Caco-2 (cell line): ENCODE results near the gene SLX4IP. TPM values are rescaled to one million over a fixed set of nuclear protein-coding genes. Genes with fewer than 3 reads are reported as not detected.
A peak's percentile ranks its signal among the peaks of the same experiment; 100 is the strongest.

ENCODE experiments used
- BruUV-seq: library from RNA; stranded (reverse); fragments of 400-500 nt; replicated peaks from 2 replicates; lab custom pipeline; 2021; lab: Mats Ljungman, UMichigan
- CTCF ChIA-PET: fragments of 300-600 bp; sonication (Branson Sonifier 250); formaldehyde crosslinking; loops from one replicate; lab custom pipeline; 2022; ENCODE audit warnings: antibody characterized with exemption; lab: Charles Lee
- POLR2A ChIA-PET: fragments of 300-600 bp; sonication (Branson Sonifier 250); formaldehyde crosslinking; loops from one replicate; lab custom pipeline; 2022; ENCODE audit warnings: antibody characterized with exemption; lab: Charles Lee
- DNase-seq, 2 experiments: peaks; one replicate each; pipeline versions ENCODE4 v3.0.0 to v3.0.0-alpha.2; 2020 to 2022
- H3K27me3 ChIP-seq: replicated peaks from 2 replicates; pipeline ENCODE4 v1.6.0; 2011; ENCODE audit warnings: low read length; ENCODE audit not compliant: control insufficient read depth, insufficient read depth
- H3K36me3 ChIP-seq: 2 replicates; pipeline ENCODE4 v1.5.1; 2011; ENCODE audit warnings: low read length; ENCODE audit not compliant: control insufficient read depth, insufficient read depth
- H3K4me1 ChIP-seq: fragments of 250-450 bp; sonication (Bioruptor Pico); 2 replicates; pipeline ENCODE4 v1.5.1; 2020; ENCODE audit warnings: mild to moderate bottlenecking
- H3K4me3 ChIP-seq: 2 replicates; pipeline ENCODE4 v1.5.1; 2011; ENCODE audit warnings: low read depth, mild to moderate bottlenecking, control low read depth, low read length
- H3K9me3 ChIP-seq: fragments of 250-450 bp; sonication (Bioruptor Pico); 2 replicates; pipeline ENCODE4 v1.5.1; 2020; ENCODE audit warnings: mild to moderate bottlenecking, moderate library complexity
- H3K27ac Mint-ChIP-seq: one replicate; pipeline ENCODE4 v1.8.0; 2022; ENCODE audit warnings: mixed read lengths; ENCODE audit not compliant: unreplicated experiment
- H3K27me3 Mint-ChIP-seq: one replicate; pipeline ENCODE4 v1.8.0; 2022; ENCODE audit warnings: mixed read lengths; ENCODE audit not compliant: insufficient read depth, unreplicated experiment
- H3K36me3 Mint-ChIP-seq: one replicate; pipeline ENCODE4 v1.8.0; 2022; ENCODE audit warnings: mild to moderate bottlenecking, mixed read lengths; ENCODE audit not compliant: insufficient read depth, unreplicated experiment
- H3K4me1 Mint-ChIP-seq: one replicate; pipeline ENCODE4 v1.8.0; 2022; ENCODE audit warnings: low read depth, mixed read lengths; ENCODE audit not compliant: unreplicated experiment
- H3K4me3 Mint-ChIP-seq: one replicate; pipeline ENCODE4 v1.8.0; 2022; ENCODE audit warnings: mild to moderate bottlenecking, moderate library complexity, mixed read lengths; ENCODE audit not compliant: unreplicated experiment
- H3K9me3 Mint-ChIP-seq: one replicate; pipeline ENCODE4 v1.8.0; 2022; ENCODE audit warnings: mixed read lengths; ENCODE audit not compliant: unreplicated experiment
- intact Hi-C: fragments of 100-400 bp; cut with micrococcal nuclease; formaldehyde crosslinking; loops from one replicate; pipeline ENCODE4 v1.10.0; 2022; ENCODE audit not compliant: unreplicated experiment
- total RNA-seq: library from RNA; stranded (reverse); gene quantifications from 2 replicates; pipeline ENCODE4 v1.2.3, GENCODE V29; 2022
- TF ChIP-seq, protein P1 (sequence below), 2 experiments: fragments of 200-600 bp in 1 of 2; IDR thresholded peaks; 1 replicate in 1 of 2; 2 replicates in 1 of 2; pipeline versions ENCODE4 v1.5.1 to v1.8.0; 2011 to 2022; ENCODE audit warnings: antibody characterized with exemption in 1 of 2, control low read depth in 1 of 2, inconsistent platforms in 1 of 2, low read depth in 1 of 2, low read length in 1 of 2, mild to moderate bottlenecking in 1 of 2, moderate library complexity in 1 of 2; ENCODE audit not compliant: insufficient read depth in 1 of 2, severe bottlenecking in 1 of 2, unreplicated experiment in 1 of 2

The SLX4IP gene
- total RNA-seq, 1 experiment from 2014 or later: 8.5 TPM

DNA sequence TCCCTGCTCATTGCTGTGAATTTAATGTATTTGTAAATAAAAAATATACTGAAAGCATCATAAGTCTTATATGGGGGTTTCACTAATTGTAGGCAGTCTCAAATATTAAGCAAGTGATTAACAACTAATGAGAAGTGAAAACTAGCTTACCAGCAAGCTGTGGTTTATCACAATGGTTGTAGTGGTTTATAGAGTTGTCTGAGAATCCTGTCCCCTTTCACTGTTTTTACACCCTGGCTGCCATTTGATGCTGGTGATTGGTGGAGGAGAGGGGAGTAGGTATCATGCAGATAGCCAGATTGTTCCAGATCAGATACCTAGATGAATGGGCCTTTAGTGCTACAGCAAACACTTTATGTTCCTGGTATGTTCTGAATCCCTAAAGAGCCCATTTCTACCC is 7.1 kb upstream of the SLX4IP start:
- H3K4me1 Mint-ChIP-seq: peaks cover 22% of the 10 kb centered on the region
- H3K9me3 Mint-ChIP-seq: no peaks in the 10 kb centered on the region
- BruUV-seq: no TSS peak
- ChIA-PET CTCF (interaction anchor here (0.6 kb wide), 1 partner anchor 14 kb away, joined by 3 read pairs; no protein-coding TSS in a partner anchor), POLR2A (no interaction called here)
- Histone ChIP-seq H3K4me1 (peaks cover 17% of the 10 kb centered on the region), H3K36me3 (no peaks in the 10 kb centered on the region), H3K27me3 (no peaks in the 10 kb centered on the region), H3K9me3 (no peaks in the 10 kb centered on the region), H3K4me3 (no peak overlapping the region)
- no peak overlapping the region for H3K4me3 Mint-ChIP-seq
- intact Hi-C loops: loop anchor here (5.0 kb wide), 3 partner anchors 111 to 811 kb away; no protein-coding TSS in a partner anchor
- H3K27ac Mint-ChIP-seq: no peak overlapping the region
- peaks cover 25% of the 10 kb centered on the region for H3K36me3 Mint-ChIP-seq
- no peaks in the 10 kb centered on the region for H3K27me3 Mint-ChIP-seq
- DNase-seq: no peak
- TF ChIP-seq, protein P1, sequence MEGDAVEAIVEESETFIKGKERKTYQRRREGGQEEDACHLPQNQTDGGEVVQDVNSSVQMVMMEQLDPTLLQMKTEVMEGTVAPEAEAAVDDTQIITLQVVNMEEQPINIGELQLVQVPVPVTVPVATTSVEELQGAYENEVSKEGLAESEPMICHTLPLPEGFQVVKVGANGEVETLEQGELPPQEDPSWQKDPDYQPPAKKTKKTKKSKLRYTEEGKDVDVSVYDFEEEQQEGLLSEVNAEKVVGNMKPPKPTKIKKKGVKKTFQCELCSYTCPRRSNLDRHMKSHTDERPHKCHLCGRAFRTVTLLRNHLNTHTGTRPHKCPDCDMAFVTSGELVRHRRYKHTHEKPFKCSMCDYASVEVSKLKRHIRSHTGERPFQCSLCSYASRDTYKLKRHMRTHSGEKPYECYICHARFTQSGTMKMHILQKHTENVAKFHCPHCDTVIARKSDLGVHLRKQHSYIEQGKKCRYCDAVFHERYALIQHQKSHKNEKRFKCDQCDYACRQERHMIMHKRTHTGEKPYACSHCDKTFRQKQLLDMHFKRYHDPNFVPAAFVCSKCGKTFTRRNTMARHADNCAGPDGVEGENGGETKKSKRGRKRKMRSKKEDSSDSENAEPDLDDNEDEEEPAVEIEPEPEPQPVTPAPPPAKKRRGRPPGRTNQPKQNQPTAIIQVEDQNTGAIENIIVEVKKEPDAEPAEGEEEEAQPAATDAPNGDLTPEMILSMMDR (IDR thresholded peaks at IDR 0.05; ENCODE audit: insufficient read depth in 1 of 2, low read depth in 1 of 2, low read length in 1 of 2, severe bottlenecking in 1 of 2, unreplicated experiment in 1 of 2): no peak

DNA sequence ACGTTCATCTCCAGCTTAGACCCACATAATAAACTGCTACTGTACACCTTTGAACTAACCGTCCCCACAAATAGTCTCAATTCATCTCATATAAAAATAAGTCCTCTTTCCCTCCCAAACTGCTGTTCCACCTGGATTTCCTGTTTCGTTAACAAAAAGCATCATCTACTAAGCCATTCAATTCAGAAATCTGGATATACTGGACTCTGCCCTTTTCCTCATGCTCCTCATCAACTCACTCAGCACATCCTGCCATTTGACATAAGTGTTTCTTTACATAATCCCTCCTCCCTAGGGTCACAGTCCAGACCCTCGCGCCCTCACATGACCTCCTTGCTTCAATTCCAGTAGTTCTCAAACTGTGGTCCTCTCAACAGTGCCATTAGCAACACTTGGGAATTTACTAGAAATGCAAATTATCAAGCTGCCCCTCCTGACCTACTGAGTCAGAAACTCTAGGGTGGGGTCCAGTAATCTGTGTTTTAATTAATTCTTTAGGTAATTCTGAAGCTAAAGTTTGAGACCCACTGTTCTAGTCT is 5.6 kb upstream of the SLX4IP start:
- no TSS peak for BruUV-seq
- ChIA-PET CTCF (no interaction called here), POLR2A (no interaction called here)
- H3K9me3 Mint-ChIP-seq: no peaks in the 10 kb centered on the region
- intact Hi-C loops: loop anchor here (5.0 kb wide), 3 partner anchors 112 to 812 kb away; no protein-coding TSS in a partner anchor
- Histone ChIP-seq H3K4me3 (no peak overlapping the region), H3K27me3 (no peaks in the 10 kb centered on the region), H3K4me1 (peaks cover 17% of the 10 kb centered on the region), H3K9me3 (no peaks in the 10 kb centered on the region), H3K36me3 (no peaks in the 10 kb centered on the region)
- H3K36me3 Mint-ChIP-seq: peaks cover 32% of the 10 kb centered on the region
- H3K4me1 Mint-ChIP-seq: peaks cover 22% of the 10 kb centered on the region
- TF ChIP-seq, protein P1 (IDR thresholded peaks at IDR 0.05; ENCODE audit: insufficient read depth in 1 of 2, low read depth in 1 of 2, low read length in 1 of 2, severe bottlenecking in 1 of 2, unreplicated experiment in 1 of 2): no peak
- H3K4me3 Mint-ChIP-seq: no peak overlapping the region
- peak; percentile 22 to 58 for DNase-seq
- no peaks in the 10 kb centered on the region for H3K27me3 Mint-ChIP-seq
- H3K27ac Mint-ChIP-seq: peak overlapping the region; percentile 21

DNA sequence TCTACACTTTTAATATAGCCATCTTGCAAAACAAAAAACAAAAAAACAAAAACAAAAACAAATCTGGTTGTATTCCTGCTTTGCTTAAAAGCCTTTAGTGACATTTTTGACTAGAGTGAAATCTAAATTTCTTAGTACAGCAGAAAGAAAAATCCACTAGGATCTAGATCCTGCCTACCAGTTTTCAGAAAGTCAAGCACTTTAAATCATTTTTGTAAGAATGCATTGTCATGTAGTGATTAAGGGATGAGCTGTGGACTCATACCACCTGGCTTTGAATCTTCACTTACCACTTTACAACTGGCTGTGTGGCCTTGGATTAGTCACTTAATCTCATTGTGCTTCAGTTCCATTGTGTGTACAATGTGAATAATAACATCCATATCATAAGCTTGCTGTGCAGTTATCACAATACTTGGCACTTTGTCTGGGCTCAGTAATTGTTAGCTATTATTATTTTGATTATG is 5.1 kb upstream of the SLX4IP start:
- H3K36me3 Mint-ChIP-seq: peaks cover 33% of the 10 kb centered on the region
- H3K27ac Mint-ChIP-seq: no peak overlapping the region
- Histone ChIP-seq H3K4me1 (peaks cover 17% of the 10 kb centered on the region), H3K27me3 (no peaks in the 10 kb centered on the region), H3K9me3 (no peaks in the 10 kb centered on the region), H3K4me3 (no peak overlapping the region), H3K36me3 (no peaks in the 10 kb centered on the region)
- no peak for DNase-seq
- intact Hi-C loops: loop anchor here (5.0 to 10.0 kb wide), 5 partner anchors 113 to 813 kb away; partner anchors contain the start of gene ANKEF1
- H3K27me3 Mint-ChIP-seq: no peaks in the 10 kb centered on the region
- H3K4me3 Mint-ChIP-seq: no peak overlapping the region
- TF ChIP-seq, protein P1 (IDR thresholded peaks at IDR 0.05; ENCODE audit: insufficient read depth in 1 of 2, low read depth in 1 of 2, low read length in 1 of 2, severe bottlenecking in 1 of 2, unreplicated experiment in 1 of 2): no peak
- H3K9me3 Mint-ChIP-seq: no peaks in the 10 kb centered on the region
- ChIA-PET CTCF (no interaction called here), POLR2A (no interaction called here)
- no TSS peak for BruUV-seq
- peaks cover 22% of the 10 kb centered on the region for H3K4me1 Mint-ChIP-seq
